Gastroesophageal sphincter (tissue), 4 donors: ENCODE results near the gene PDZD7. TPM values are rescaled to one million over a fixed set of nuclear protein-coding genes. Genes with fewer than 3 reads are reported as not detected.

ENCODE experiments used
- ATAC-seq: fragments of 150-250 bp; one replicate; pipeline ENCODE4 v1.9.1; 2016; ENCODE audit warnings: mild to moderate bottlenecking, moderate library complexity
- H3K27ac ChIP-seq, 4 donors: fragments of 200-600 bp; sonication (generic) in 3 of 4; 1 replicate in 3 of 4; 2 replicates in 1 of 4; pipeline ENCODE4 v1.5.1; 2016 to 2019
- H3K27me3 ChIP-seq: fragments of 200-600 bp; sonication (generic); one replicate; pipeline ENCODE4 v1.5.1; 2019
- H3K36me3 ChIP-seq, 2 donors: fragments of 200-600 bp; sonication (generic); one replicate each; pipeline ENCODE4 v1.5.1; 2019; ENCODE audit warnings: control low read depth in 1 of 2
- H3K4me1 ChIP-seq, 3 donors: fragments of 200-600 bp; sonication (generic); 1 replicate in 2 of 3; 2 replicates in 1 of 3; pipeline ENCODE4 v1.5.1; 2016 to 2019; ENCODE audit warnings: control low read depth in 2 of 3
- H3K4me3 ChIP-seq, 2 donors: fragments of 200-600 bp; sonication (generic); one replicate each; pipeline ENCODE4 v1.5.1; 2019; ENCODE audit warnings: mild to moderate bottlenecking in 1 of 2, moderate library complexity in 1 of 2
- H3K9me3 ChIP-seq, 3 donors: fragments of 200-600 bp; sonication (generic); one replicate each; pipeline ENCODE4 v1.5.1; 2017 to 2019; ENCODE audit warnings: control low read depth in 2 of 3
- CTCF ChIP-seq, 4 experiments: fragments of 200-600 bp in 2 of 4; fragments of 450-650 bp in 2 of 4; sonication (generic) in 1 of 4; IDR thresholded peaks; one replicate each; pipeline ENCODE4 v1.5.1; 2017 to 2019; ENCODE audit warnings: antibody characterized with exemption in 4 of 4, mild to moderate bottlenecking in 2 of 4, moderate library complexity in 2 of 4
- EP300 ChIP-seq: sonication (generic); formaldehyde crosslinking; IDR thresholded peaks from one replicate; pipeline ENCODE4 v1.6.1; 2017; ENCODE audit warnings: antibody characterized with exemption, mild to moderate bottlenecking
- POLR2A ChIP-seq, 2 donors: fragments of 450-650 bp; IDR thresholded peaks; one replicate each; pipeline ENCODE4 v1.6.1; 2017; ENCODE audit warnings: antibody characterized with exemption in 2 of 2, mild to moderate bottlenecking in 2 of 2, moderate library complexity in 1 of 2
- POLR2AphosphoS5 ChIP-seq: sonication (generic); formaldehyde crosslinking; IDR thresholded peaks from one replicate; pipeline ENCODE4 v1.6.1; 2017; ENCODE audit warnings: antibody characterized with exemption
- WGBS, 2 donors: methylation state at CpG; one replicate each; pipeline ENCODE4 v1.1.5; 2018; ENCODE audit warnings: low coverage in 1 of 2; 5-methylcytosine and 5-hydroxymethylcytosine counted together
- total RNA-seq, 4 donors: library from RNA; depleted of rRNA; stranded (reverse); fragments of >200 nt; gene quantifications; one replicate each; pipeline ENCODE4 v1.1.0, GENCODE V29; 2016

PDZD7 gene
- total RNA-seq, 4 donors from 2014 or later, result 0.31 to 0.54 (median 0.39) TPM; not detected in 1

- ATAC-seq, result peak; percentile 94
- peaks cover 20% of the 10 kb centered on the region for H3K27me3 ChIP-seq
- H3K9me3 ChIP-seq, result no peaks in the 10 kb centered on the region
- TF ChIP-seq POLR2AphosphoS5, result peak; percentile 61
- no peak for TF ChIP-seq EP300
- no peak for TF ChIP-seq POLR2A (IDR thresholded peaks at IDR 0.05)
- TF ChIP-seq CTCF (IDR thresholded peaks at IDR 0.05), result peak in 3 of 4 experiments; percentile 82 to 98 (median 87)
- H3K4me1 ChIP-seq, result peaks cover 0 to 53% (median 25%) of the 10 kb centered on the region in 3 donors
- H3K27ac ChIP-seq, result peak overlapping the region in 3 of 4 donors; percentile 52 to 66 (median 55)
- no peaks in the 10 kb centered on the region for H3K36me3 ChIP-seq
- no peak overlapping the region for H3K4me3 ChIP-seq
- 4 to 9% methylated on average over 3 to 9 of the region's 14 CpGs for WGBS, 2 donors
Measured at GRCh38 chr10:101012525-101013364, 18.2 kb downstream of the PDZD7 start.

GRCh38 chr10:101011517-101012423, 19.2 kb downstream of the PDZD7 start:
- TF ChIP-seq EP300, result no peak
- TF ChIP-seq CTCF (IDR thresholded peaks at IDR 0.05), result peak in 1 of 4 experiments; percentile 23
- H3K4me1 ChIP-seq, result peaks cover 0 to 63% (median 29%) of the 10 kb centered on the region in 3 donors
- 63% methylated on average over 2 of the region's 22 CpGs; no CpG with 5 or more reads in 1 of the 2 donors for WGBS, 2 donors
- peaks cover 13% of the 10 kb centered on the region for H3K27me3 ChIP-seq
- H3K27ac ChIP-seq, result peak overlapping the region in 3 of 4 donors; percentile 52 to 66 (median 55)
- H3K36me3 ChIP-seq, result peaks cover 0 to 8% of the 10 kb centered on the region in 2 donors
- no peaks in the 10 kb centered on the region for H3K9me3 ChIP-seq
- ATAC-seq, result no peak
- no peak overlapping the region for H3K4me3 ChIP-seq

- peaks cover 0 to 75% (median 29%) of the 10 kb centered on the region in 3 donors for H3K4me1 ChIP-seq
- H3K9me3 ChIP-seq, result no peaks in the 10 kb centered on the region
Measured at GRCh38 chr10:101010329-101010728, 20.6 kb downstream of the PDZD7 start.

GRCh38 chr10:101008823-101009423, 22.0 kb downstream of the PDZD7 start:
- 63 to 67% methylated on average over 2 of the region's 6 CpGs for WGBS, 2 donors
- Histone ChIP-seq H3K9me3 (no peaks in the 10 kb centered on the region), H3K4me3 (no peak overlapping the region), H3K27ac (peak overlapping the region in 3 of 4 donors; percentile 65 to 71 (median 69)), H3K4me1 (peaks cover 0 to 78% (median 26%) of the 10 kb centered on the region in 3 donors), H3K27me3 (no peaks in the 10 kb centered on the region), H3K36me3 (peaks cover 0 to 36% of the 10 kb centered on the region in 2 donors)
- no peak for TF ChIP-seq POLR2AphosphoS5
- TF ChIP-seq EP300, result no peak
- no peak for TF ChIP-seq POLR2A (IDR thresholded peaks at IDR 0.05)
- no peak for TF ChIP-seq CTCF (IDR thresholded peaks at IDR 0.05)
- ATAC-seq, result no peak

More at GRCh38 chr10:101010329-101010728, 20.6 kb downstream of the PDZD7 start:
- WGBS, 2 donors, result no CpG with 5 or more reads among the region's 22 CpGs
- TF ChIP-seq EP300 (no peak), POLR2A (IDR thresholded peaks at IDR 0.05) (no peak), POLR2AphosphoS5 (no peak), CTCF (IDR thresholded peaks at IDR 0.05) (no peak)
- H3K36me3 ChIP-seq, result peaks cover 0 to 22% of the 10 kb centered on the region in 2 donors
- no peak for ATAC-seq
- H3K27me3 ChIP-seq, result no peaks in the 10 kb centered on the region
- no peak overlapping the region for H3K4me3 ChIP-seq
- H3K27ac ChIP-seq, result no peak overlapping the region
